Lower leg skin (tissue), 3 donors: ENCODE results near the gene MYO10.

Experiments
- CTCF ChIP-seq, 3 donors: fragments of 450-650 bp; IDR thresholded peaks; one replicate each; pipeline ENCODE4 v1.5.1; 2016; ENCODE audit warnings: antibody characterized with exemption in 3 of 3, mild to moderate bottlenecking in 3 of 3, moderate library complexity in 2 of 3
- POLR2A ChIP-seq, 2 donors: fragments of 450-650 bp; IDR thresholded peaks; one replicate each; pipeline ENCODE4 v1.6.1; 2016 to 2017; ENCODE audit warnings: antibody characterized with exemption in 2 of 2, mild to moderate bottlenecking in 1 of 2, moderate library complexity in 1 of 2

- TF ChIP-seq CTCF (IDR thresholded peaks at IDR 0.05) (no peak), POLR2A (IDR thresholded peaks at IDR 0.05) (no peak)
Measured at GRCh38 chr5:16914584-16914983, 21.5 kb downstream of the MYO10 start.
